Stimulated activated CD4-positive, alpha-beta T cell treated with anti-CD3 and anti-CD28 coated beads, TNF-alpha, amount 100 ng/mL, for 48 hours (primary cell): ENCODE data around the gene SETD2.
"Not testable (repeated sequence)": the region's sequence is repeated elsewhere in the genome, so short reads cannot be mapped to it uniquely, and the experiment has no call there.

Source experiments
- DNase-seq, 3 donors: peaks; one replicate each; pipeline ENCODE4 v3.0.0-alpha.2; 2020; ENCODE audit warnings: low read depth in 3 of 3

SETD2 gene

DNA sequence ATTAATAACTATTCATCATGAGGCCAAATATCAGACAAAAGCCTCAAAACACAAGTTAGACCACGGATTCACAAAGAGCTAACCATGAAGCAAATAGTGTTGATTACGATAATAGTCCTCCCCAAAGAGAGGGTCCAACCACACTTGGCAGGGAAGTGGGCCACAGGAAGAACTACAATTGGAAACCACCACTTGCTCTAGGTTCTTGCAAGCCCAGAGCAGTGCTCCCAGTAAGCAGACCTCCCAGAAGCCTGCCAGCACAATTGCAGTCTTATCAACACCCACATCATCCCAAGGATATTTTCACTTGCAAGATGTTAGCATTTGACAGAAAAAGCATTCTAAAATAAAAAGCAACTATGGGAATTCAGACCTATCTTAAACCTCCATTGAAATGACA is 11.3 kb downstream of the SETD2 start:
- DNase-seq: no peak

DNA sequence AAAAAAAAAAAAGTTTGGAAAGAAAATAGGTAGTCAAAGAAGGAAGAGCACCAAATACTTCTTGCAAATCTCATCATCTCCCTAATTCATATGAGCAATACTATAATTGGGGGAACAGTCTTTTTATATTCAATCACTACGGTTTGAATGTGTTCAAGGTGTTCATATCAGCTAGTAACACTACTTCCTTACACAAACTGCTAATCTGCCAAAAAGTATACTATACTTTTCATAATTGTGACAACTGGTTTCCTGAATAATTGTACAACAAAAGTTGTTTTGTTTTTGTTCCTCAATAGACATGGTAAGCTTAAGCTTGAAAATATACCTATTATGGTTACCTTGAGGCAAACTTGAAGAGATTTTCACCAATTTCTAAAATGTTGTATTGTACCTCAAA is 12.1 kb downstream of the SETD2 start:
- no peak for DNase-seq

DNA sequence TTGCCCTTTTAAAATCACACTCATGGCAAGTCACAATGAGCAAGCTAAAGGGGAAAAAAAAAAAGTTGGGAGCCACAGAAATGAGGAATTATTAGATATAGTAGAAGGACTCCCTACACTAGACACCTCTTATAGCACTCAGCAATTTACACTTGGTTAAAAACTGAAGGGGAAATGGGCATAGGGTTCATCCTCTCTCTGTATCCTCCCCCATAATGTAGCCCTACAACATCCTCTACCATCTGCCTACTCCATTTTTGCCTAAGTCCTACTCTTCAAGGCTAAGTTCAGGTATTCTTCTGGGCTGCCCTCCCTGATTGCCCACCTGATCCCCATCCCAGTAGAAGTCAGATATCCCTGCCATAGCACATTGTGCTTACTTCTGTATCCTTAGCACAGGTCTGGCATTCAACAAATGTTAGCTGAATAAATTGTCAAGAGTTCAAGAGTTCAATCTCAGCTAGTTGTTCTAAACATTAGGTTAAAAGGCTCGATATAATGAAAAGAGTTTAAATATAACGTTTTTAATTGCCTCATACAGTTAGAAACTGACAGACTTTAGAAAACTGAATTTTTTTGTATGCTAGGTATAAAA is 14.5 kb downstream of the SETD2 start:
- DNase-seq: no peak

DNA sequence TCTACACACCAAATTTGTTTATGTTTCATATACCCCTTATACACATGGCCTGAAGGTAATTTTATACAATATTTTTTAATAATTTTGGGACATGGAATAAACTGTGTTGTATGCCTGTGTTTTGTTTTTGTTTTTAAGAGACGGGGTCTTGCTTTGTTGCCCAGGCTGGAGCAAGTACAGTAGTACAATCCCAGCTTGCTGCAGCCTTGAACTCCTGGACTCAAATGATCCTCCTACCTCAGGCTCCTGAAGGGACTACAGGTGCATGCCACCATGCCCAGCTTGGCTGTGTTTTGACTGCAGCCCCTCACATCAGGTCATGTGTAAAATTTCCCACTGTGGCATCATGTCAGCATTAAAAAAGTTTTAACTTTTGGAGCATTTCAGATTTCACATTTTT is 18.6 kb downstream of the SETD2 start:
- no peak for DNase-seq

DNA sequence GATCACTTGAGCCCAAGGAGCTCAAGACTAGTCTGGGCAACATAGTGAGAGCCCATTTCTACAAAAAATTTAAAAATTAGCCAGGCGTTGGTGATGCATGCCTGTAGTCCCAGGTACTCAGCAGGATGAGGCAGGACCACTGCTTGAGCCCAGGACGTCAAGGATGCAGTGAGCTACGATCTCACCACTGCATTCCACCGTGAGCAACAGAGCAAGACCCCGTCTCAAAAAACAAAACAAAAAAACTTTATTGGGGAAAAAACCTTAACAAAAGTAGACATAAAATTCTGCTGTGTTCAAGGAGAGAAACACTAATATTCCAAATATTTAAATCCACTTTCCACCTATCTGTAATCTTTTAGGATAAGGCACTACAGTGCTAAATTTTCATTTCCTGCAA is 20.8 kb downstream of the SETD2 start:
- no peak for DNase-seq

DNA sequence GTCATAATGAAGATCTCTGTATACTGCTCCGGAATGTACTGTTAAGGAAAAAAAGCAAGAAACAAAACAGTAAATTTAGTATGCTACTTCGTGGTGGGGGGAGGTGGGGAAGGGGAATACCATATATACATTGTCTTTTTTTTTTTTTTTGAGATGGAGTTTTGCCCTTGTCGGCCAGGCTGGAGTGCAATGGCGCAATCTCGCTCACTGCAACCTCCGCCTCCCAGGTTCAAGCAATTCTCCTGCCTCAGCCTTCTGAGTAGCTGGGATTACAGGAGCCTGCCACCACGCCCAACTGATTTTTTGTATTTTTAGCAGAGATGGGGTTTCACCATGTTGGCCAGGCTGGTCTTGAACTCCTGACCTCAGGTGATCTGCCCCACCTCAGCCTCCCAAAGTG is 21.4 kb downstream of the SETD2 start:
- DNase-seq: not testable (repeated sequence)

DNA sequence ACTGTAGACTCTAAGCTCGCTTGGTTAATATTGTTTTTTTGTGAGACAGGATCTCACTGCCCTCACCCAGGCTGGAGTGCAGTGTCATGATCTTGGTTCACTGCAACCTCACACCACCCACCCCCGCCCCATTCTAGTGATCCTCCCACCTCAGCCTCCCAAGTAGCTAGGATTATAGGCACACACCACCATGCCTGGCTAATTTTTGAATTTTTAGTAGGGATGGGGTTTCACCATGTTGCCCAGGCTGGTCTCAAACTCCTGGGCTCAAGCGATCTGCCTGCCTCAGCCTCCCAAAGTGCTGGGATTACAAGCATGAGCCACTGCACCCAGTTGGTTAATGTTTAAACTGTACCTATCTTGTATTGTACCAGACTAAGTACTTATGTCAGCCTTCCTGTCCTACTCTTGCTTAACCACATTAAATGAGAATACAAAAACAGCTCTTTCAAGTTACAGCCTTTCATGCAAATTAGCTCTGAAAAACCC is 22.9 kb downstream of the SETD2 start:
- DNase-seq: not testable (repeated sequence)

DNA sequence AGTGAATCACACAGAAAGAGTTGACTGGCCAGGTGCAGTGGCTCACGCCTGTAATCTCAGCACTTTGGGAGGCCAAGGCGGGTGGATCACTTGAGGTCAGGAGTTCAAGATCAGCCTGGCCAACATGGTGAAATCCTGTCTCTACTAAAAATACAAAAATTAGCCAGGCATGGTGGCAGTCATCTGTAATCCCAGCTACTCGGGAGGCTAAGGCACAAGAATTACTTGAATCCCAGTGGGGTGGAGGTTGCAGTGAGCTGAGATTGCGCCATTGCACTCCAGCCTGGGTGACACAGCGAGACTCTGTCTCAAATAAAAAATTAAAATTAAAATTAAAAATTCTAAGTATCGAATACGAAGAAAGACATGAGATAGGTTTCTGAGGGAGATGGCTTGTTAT is 23.4 kb downstream of the SETD2 start:
- not testable (repeated sequence) for DNase-seq

DNA sequence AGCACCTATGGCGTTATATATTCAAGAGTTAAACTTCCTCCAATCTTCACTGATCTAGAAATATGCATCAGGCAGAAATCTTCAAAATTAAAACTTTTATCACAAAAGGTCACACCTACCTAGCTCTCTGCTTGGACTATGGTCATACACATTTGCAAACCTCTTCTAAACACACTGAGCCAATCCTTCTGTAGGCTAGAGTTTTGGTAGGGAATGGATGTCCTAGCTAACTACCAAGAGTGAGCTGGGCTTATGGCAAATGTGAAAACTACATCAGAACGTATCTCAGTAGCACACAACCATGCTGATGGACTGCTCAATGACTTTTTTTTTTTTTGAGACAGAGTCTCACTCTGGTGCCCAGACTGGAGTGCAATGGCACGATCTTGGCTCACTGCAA is 29.6 kb downstream of the SETD2 start:
- no peak for DNase-seq

DNA sequence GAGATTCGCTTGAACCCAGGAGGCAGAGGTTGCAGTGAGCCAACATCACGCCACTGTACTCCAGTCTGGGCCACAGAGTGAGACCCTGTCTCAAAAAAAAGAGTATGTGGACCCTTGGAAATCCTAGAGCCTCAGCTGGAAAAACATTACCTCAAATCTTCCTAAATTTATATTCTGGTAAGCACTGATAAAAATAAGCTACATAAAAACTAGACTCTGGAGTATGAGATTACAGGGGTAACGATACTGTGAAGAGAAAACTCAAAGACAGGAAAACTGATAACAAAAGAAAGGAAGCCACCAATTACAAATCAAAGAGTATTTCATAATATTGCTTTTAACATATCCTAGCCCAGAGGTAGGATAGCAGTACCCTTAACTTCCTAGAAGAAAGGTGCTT is 30.3 kb downstream of the SETD2 start:
- DNase-seq: no peak

DNA sequence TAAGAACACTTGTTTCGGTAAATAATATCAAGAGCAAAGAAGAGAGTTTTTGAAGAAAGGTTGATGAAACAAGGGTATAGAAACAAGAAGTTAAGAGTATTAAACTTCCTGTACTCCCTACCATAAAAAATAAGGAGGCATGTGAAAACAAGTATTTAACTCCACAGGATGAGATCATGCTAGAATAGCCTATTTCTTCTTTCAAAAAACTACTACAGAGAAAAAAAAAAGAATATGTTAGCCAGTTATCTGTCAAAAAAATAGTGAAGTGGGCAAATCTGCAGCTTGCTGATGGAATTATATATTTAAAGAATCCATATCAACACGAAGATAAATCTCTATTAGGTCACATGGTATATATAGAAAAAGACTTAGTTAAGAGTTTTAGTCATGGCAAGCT is 33.4 kb downstream of the SETD2 start:
- DNase-seq: no peak

DNA sequence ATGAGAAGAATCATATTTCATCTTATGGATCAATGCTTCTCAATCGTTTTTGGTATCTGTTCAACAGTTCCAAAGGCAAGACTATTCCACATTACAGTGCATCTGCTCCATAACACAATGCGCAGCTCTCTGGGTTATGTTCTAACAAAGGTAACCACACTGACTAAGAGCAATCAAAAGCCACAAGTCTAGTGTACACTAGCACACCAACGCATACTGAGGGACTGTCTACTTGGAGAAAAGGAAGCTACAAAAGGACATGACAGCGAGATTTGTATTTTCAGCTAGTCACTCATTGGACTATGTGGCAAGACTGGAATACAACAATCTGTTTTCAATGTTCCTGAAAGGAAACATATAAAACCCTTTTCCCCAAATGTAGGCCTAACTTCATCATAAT is 35.8 kb downstream of the SETD2 start:
- DNase-seq: no peak

DNA sequence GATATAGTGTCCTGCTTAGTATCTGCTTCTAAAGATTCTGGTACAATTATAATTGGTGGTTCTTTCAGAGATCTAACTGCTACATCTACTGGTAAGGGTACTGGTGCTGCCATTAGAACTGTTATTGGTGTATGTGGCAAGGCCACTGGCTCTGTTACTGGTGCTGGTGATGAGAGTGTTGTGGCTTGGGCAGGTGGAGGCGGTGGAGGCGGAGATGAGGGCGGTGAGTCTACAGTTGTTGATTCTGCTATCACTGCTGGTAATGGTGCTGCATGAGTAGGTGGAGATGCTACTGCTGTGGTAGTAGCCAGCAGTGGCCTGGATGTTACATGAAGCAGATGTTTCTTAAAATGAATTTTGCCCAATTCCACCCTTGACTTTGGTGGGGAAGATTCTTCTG is 40.1 kb downstream of the SETD2 start:
- DNase-seq: no peak

DNA sequence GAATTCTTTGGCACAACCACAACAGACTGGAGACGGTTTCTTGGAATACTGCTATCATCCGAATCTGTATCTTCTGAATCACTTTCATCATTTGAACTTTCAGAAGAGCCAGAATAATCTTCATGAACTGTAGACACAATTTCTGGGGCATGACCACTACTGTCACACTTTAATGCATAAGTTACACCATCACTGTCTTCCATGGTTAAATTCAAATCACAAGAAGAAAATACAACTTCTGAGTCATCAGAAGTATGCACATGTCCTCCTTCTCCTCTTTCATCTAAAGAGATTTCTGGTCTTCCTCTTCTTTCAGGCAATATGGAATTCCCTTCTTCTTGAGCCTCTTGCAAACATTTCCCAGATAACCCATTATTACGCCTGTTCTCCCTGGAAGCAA is 42.5 kb downstream of the SETD2 start:
- no peak for DNase-seq

DNA sequence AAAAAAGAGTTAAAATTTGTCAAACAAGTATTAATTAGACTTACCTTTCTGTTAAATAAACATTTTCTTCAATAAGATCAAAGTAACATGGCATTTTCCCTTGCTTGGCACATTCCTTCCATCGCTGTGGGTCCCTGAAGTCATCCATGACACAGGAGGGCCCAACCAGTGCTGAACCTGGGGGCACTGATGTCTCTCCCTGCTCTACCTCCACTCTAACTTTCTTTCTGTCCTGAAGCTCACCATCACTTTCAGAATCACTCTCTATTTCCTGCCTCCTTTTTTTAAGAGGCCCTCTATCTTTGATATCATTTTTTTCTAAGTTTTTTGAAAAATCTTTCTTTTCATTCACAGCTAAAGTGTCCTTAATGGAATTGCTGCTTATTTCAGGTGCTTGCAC is 43.8 kb downstream of the SETD2 start:
- DNase-seq: no peak

DNA sequence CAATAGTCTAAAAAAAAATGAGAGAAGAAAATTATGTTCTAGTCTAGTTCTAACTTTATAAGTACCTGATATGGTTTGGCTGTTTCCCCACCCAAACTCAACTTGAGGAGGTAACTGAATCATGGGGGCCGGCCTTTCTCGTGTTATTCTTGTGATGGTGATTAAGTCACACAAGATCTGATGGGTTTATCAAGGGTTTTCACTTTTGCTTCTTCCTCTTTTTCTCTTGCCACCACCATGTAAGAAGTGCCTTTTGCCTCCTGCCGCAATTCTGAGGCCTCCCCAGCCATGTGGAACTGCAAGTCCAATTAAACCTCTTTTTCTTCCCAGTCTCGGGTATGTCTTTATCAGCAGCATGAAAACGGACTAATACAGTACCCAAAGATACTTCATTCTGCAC is 44.5 kb downstream of the SETD2 start:
- DNase-seq: not testable (repeated sequence)

DNA sequence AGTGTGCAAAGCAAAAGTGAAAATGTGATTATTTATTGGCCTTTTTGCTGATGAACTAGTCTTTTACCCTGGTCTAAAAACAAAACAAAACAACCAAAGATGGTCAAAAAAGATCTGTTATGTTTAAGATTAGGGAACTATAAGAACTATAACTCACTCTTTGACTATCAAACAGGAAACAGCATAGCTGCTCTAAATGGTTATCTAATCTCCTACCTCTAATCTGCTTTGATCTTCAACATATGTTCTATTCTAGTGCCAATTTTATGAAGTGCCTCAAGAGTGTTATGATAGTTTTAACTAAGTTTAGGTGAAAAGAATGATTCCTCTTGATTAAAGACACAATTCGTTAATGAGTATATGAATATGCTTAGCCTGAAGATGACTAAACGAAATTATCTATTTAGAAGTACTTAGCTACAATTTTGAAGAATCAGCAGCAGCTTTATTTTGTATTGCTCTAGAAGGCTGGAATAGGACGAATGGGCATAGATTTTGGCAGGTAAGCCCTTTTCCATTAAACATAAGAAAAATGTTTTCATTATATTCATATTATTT is 46.0 kb downstream of the SETD2 start:
- DNase-seq: no peak

DNA sequence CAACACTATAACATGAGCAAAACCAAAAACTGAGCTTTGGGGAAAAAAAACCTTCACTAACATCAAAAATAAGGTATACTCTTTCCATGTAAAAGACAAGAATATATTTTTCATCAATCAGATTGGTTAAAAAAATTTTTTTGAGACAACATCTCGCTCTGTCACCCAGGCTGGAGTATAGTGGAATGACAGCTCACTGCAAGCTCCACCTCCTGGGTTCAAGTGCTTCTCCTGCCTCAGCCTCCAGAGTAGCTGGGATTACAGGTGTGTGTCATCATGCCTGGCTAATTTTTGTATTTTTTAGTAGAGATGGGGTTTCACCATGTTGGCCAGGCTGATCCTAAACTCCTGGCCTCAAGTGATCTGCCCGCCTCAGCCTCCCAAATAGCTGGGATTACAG is 48.4 kb downstream of the SETD2 start:
- not testable (repeated sequence) for DNase-seq

DNA sequence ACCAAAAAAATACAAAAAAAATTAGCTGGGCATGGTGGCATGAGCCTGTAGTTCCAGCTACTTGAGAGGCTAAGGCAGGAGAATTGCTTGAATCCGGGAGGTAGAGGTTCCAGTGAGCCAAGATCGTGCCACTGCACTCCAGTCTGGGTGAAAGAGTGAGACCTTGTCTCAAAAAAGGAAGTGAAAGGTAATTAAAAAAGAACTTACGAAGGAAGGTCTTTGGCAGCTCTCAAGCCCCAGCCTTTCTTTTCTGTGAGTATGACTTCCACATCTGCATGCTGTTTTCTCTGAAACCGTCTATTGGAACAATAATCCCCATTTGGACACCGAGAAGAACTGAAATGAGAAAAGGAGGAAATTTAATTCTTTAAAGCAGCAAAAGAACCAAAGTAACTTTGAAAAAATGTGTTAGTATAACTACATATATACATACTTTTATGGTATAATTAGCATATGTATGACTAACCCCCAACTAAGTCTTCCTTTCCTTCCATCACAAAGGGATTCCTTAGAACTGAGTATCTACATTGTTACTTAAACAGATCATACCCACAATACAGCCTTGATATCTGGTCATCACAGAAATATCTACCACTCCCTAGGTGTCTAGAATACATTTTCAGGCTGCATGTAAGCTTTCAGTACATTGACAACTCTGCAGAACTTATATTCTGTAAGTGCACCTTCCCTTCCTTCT is 50.1 kb downstream of the SETD2 start:
- DNase-seq: no peak

DNA sequence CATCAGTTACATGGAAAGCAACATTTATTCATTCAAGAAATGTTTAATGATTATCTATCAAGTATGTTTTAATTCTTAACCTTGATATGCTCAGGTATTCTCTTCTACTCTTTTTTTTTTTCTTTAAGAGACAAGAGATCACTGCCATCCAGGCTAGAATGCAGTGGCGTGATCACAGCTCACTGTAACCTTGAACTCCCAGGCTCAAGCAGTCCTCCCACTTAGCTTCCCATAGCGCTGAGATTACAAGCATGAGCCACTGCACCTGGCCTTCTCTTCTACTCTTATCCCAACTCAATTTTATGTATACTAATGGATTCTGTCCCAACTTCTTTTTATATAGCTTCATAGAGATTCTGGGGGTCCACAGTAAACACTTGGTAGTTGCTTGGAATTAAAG is 50.9 kb downstream of the SETD2 start:
- no peak for DNase-seq

DNA sequence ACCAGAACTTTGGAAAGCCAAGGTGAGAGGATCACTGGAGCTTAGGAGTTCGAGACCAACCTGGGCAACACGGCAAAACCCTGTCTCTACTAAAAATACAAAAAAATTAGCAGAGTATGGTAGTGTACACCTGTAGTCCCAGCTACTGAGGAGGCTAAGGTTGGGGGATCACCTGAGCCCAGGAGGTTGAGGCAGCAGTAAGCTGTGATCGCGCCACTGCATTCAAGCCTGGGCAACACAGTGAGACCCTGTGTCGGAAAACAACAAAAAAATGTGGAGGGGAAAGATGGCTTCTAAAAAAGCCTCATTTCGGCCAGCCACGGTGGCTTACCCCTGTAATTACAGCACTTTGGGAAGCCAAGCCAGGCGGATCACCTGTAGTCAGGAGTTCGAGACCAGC is 54.5 kb downstream of the SETD2 start:
- no peak for DNase-seq

DNA sequence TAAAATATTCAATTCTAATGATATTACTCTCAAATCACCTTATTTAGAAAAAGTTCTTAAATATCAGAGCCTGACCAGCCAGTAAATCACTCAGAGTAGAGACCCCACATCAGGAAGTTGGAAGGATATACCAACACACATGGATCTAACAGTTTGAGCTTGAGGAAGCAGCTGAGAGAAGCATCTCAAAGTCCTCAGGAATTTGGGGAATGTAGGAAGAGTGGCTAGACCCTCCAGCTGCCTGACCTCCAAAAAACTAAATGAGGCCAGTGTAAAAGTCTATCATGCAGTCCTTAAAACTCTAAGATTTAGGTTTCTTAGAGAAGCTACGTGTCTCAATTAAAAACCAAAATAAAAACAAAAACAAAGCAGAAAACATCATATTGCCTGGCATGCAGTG is 55.4 kb downstream of the SETD2 start:
- DNase-seq: no peak

DNA sequence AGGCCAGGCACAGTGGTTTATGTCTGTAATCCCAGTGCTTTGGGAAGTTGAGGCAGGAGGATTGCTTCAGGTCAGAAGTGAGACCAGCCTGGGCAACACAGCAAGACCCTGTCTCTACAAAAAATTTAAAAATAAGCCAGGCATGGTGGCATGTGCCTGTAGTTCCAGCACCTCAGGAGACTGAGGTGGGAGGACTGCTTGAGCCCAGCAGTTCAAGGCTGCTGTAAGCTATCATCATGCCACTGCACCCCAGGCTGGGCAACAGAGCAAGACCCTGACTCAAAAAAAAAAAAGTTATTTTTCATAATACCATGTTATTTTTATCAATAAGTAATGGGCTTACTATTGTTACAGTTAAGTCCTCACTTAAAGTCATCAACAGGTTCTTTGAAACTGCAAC is 59.7 kb downstream of the SETD2 start:
- no peak for DNase-seq

DNA sequence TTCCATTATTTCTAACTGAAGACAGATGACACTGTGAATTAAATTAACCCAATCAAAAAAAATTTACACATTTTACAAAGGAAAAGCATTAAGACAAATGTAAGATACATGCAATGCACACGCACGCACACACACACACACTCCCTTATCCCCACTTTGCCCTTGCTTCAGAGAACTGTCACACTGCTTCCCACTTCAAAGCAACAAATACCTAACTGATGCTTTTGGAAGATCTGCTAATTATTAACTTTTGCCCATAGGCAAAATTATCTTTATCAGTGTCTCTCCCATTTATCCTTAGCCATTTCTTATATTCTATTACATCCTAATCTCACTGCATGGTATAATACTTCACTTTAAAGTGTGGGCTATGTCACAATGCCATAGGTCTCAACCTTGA is 60.3 kb downstream of the SETD2 start:
- no peak for DNase-seq
